PC-3 (cell line): ENCODE measurements around the gene ASB13. TPM values are rescaled to one million over a fixed set of nuclear protein-coding genes. Genes with fewer than 3 reads are reported as not detected.
A peak's percentile ranks its signal among the peaks of the same experiment; 100 is the strongest.

Experiments used
- ATAC-seq: fragments of 200-7000 bp; cut with Tn5 transposase; 2 replicates; pipeline ENCODE4 v1.9.1; 2020; ENCODE audit warnings: mild to moderate bottlenecking, moderate library complexity
- BruUV-seq: library from RNA; stranded (reverse); fragments of 400-500 nt; replicated peaks from 2 replicates; lab custom pipeline; 2021; lab: Mats Ljungman, UMichigan
- CTCF ChIA-PET: fragments of 300-600 bp; sonication (Branson Sonifier 250); formaldehyde crosslinking; loops from one replicate; lab custom pipeline; 2022; ENCODE audit warnings: antibody characterized with exemption; lab: Charles Lee
- POLR2A ChIA-PET: fragments of 300-600 bp; sonication (Branson Sonifier 250); formaldehyde crosslinking; loops from one replicate; lab custom pipeline; 2022; ENCODE audit warnings: antibody characterized with exemption; ENCODE audit not compliant: unreplicated experiment; lab: Charles Lee
- DNase-seq: peaks from one replicate; pipeline ENCODE4 v3.0.0-alpha.2; 2015
- H2AFZ ChIP-seq: fragments of 300-600 bp; sonication (generic); 2 replicates; pipeline ENCODE4 v1.6.0; 2016; ENCODE audit warnings: antibody characterized with exemption, low read length
- H3F3A ChIP-seq: fragments of 300-600 bp; sonication (generic); one replicate; pipeline ENCODE4 v1.6.0; 2017; ENCODE audit warnings: antibody characterized with exemption, low read length, control low read depth, mild to moderate bottlenecking; ENCODE audit not compliant: unreplicated experiment
- H3K27ac ChIP-seq: fragments of 300-600 bp; sonication (generic); 2 replicates; pipeline ENCODE4 v1.5.1; 2016; ENCODE audit warnings: mild to moderate bottlenecking, low read length
- H3K27me3 ChIP-seq: fragments of 300-600 bp; sonication (generic); 2 replicates; pipeline ENCODE4 v1.6.1; 2016; ENCODE audit warnings: low read length, mixed read lengths
- H3K36me3 ChIP-seq: fragments of 300-600 bp; sonication (generic); 2 replicates; pipeline ENCODE4 v1.6.1; 2016; ENCODE audit warnings: low read depth, mixed run types, low read length, mixed read lengths
- H3K4me1 ChIP-seq: fragments of 300-600 bp; sonication (generic); 2 replicates; pipeline ENCODE4 v1.5.1; 2016; ENCODE audit warnings: low read length; ENCODE audit not compliant: insufficient read depth
- H3K4me2 ChIP-seq: fragments of 300-600 bp; sonication (generic); 2 replicates; pipeline ENCODE4 v1.6.0; 2016; ENCODE audit warnings: low read length
- H3K4me3 ChIP-seq: fragments of 300-600 bp; sonication (generic); 2 replicates; pipeline ENCODE4 v1.5.1; 2016; ENCODE audit warnings: mild to moderate bottlenecking, low read length, mixed read lengths
- H3K79me2 ChIP-seq: fragments of 300-600 bp; sonication (generic); 2 replicates; pipeline ENCODE4 v1.6.1; 2017; ENCODE audit warnings: low read length, mixed read lengths
- H3K9ac ChIP-seq: fragments of 300-600 bp; sonication (generic); 2 replicates; pipeline ENCODE4 v1.6.0; 2016; ENCODE audit warnings: mild to moderate bottlenecking, low read length
- H3K9me2 ChIP-seq: fragments of 300-600 bp; sonication (generic); replicated peaks from 2 replicates; pipeline ENCODE4 v1.6.1; 2016; ENCODE audit warnings: mixed run types, low read length, mixed read lengths
- H3K9me3 ChIP-seq: fragments of 300-600 bp; sonication (generic); 2 replicates; pipeline ENCODE4 v1.6.1; 2016; ENCODE audit warnings: low read length, mixed read lengths
- H4K20me1 ChIP-seq: fragments of 300-600 bp; sonication (generic); 2 replicates; pipeline ENCODE4 v1.6.1; 2016; ENCODE audit warnings: low read length, mixed read lengths
- EZH2 ChIP-seq: fragments of 300-600 bp; sonication (generic); IDR thresholded peaks from one replicate; pipeline ENCODE4 v1.6.1; 2017; ENCODE audit warnings: antibody characterized with exemption, mild to moderate bottlenecking, low read length; ENCODE audit not compliant: unreplicated experiment
- EZH2phosphoT487 ChIP-seq: fragments of 300-600 bp; sonication (generic); IDR thresholded peaks from 2 replicates; pipeline ENCODE4 v1.6.1; 2018; ENCODE audit warnings: mild to moderate bottlenecking, antibody characterized with exemption, low read length, borderline replicate concordance
- intact Hi-C: fragments of 100-400 bp; cut with micrococcal nuclease; formaldehyde crosslinking; loops from 2 replicates; pipeline ENCODE4 v1.9.0; 2023
- total RNA-seq: library from RNA; depleted of rRNA; stranded (reverse); fragments of >200 nt; gene quantifications from 2 replicates; pipeline ENCODE4 v1.2.3, GENCODE V29; 2014; rRNA removed
- TF ChIP-seq, protein P1 (sequence below): fragments of 300-600 bp; sonication (generic); conservative IDR thresholded peaks from 2 replicates; pipeline ENCODE4 v1.5.1; 2017; ENCODE audit warnings: antibody characterized with exemption, low read depth, mild to moderate bottlenecking, low read length

ASB13 gene
- total RNA-seq, 1 experiment from 2014 or later, result 6.6 TPM

DNA sequence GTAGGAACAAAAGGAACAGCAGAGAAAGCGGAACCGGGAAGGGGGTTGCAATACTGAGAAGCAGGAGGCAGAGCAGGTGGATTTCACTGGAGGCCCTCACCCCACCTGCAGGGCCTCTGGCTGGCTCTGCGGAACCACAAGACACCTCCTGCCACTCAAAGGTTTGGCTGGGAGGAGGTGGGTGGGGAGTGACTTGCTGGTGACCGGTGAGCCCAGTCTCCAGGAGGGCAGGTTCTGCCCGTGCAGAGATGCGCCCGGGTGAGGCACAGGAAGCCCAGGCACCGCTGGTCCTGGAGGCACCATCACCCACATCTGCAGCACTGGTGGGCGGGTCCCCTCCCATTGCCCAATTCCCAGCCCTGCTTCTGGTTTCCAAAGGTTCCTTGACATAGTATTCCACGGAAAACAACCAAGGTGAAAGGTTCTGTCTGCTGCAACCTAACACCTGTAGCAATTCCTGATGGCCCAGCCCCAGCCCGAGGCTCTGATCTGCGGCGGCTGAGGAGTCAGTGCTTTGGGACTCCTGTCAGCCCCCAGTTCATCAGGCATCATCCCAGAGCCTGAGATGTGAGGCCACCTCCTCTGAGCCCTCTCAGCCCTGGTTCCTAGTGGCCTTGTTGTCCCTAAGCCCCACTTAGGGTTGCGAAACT is 77.3 kb downstream of the ASB13 start:
- ChIA-PET POLR2A (interaction anchor here (0.6 to 1.1 kb wide), 3 partner anchors 15 to 43 kb away, joined by 3 to 6 read pairs (median 5); no protein-coding TSS in a partner anchor), CTCF (no interaction called here)
- H3K4me3 ChIP-seq, result no peak overlapping the region

More for the DNA sequence above, 77.3 kb downstream of the ASB13 start:
- no peaks in the 10 kb centered on the region for H3K27me3 ChIP-seq
- peak overlapping the region; percentile 100 for H3K27ac ChIP-seq
- peak overlapping the region; percentile 88 for H3K9ac ChIP-seq
- intact Hi-C loops, result loop anchor here (5.0 kb wide), 1 partner anchor 33 kb away; no protein-coding TSS in a partner anchor
- DNase-seq, result peak; percentile 70
- TF ChIP-seq, protein P1, sequence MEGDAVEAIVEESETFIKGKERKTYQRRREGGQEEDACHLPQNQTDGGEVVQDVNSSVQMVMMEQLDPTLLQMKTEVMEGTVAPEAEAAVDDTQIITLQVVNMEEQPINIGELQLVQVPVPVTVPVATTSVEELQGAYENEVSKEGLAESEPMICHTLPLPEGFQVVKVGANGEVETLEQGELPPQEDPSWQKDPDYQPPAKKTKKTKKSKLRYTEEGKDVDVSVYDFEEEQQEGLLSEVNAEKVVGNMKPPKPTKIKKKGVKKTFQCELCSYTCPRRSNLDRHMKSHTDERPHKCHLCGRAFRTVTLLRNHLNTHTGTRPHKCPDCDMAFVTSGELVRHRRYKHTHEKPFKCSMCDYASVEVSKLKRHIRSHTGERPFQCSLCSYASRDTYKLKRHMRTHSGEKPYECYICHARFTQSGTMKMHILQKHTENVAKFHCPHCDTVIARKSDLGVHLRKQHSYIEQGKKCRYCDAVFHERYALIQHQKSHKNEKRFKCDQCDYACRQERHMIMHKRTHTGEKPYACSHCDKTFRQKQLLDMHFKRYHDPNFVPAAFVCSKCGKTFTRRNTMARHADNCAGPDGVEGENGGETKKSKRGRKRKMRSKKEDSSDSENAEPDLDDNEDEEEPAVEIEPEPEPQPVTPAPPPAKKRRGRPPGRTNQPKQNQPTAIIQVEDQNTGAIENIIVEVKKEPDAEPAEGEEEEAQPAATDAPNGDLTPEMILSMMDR, result no peak
- TF ChIP-seq EZH2phosphoT487, result no peak
- TF ChIP-seq EZH2, result no peak
- peak; percentile 18 for ATAC-seq
- no peaks in the 10 kb centered on the region for H4K20me1 ChIP-seq
- peaks cover 1% of the 10 kb centered on the region; the same call in 1 of the 2 replicates for H3K79me2 ChIP-seq
- H3F3A ChIP-seq, result no peaks in the 10 kb centered on the region
- H3K4me2 ChIP-seq, result peak overlapping the region; percentile 74
- H3K36me3 ChIP-seq, result no peaks in the 10 kb centered on the region
- no peak overlapping the region for H2AFZ ChIP-seq
- no peaks in the 10 kb centered on the region for H3K9me3 ChIP-seq
- H3K4me1 ChIP-seq, result peaks cover 51% of the 10 kb centered on the region
- BruUV-seq, result no TSS peak
- no peaks in the 10 kb centered on the region for H3K9me2 ChIP-seq

Other genes starting within 250 kb of the ASB13 start
- gene CALML5, start 167.0 kb downstream of the ASB13 start, total RNA-seq, result not detected in 2 replicates
- not detected in 2 replicates for gene CALML3, start 141.6 kb downstream of the ASB13 start, total RNA-seq
- gene TASOR2, start 18.2 kb upstream of the ASB13 start, total RNA-seq, result 47.3 and 52.9 TPM in 2 replicates
- 94.7 and 122 TPM in 2 replicates for gene GDI2, start 146.8 kb upstream of the ASB13 start, total RNA-seq
- 4.9 and 7.2 TPM in 2 replicates for gene ANKRD16, start 223.3 kb upstream of the ASB13 start, total RNA-seq
- gene FBH1, start 223.6 kb upstream of the ASB13 start, total RNA-seq, result 22.0 and 33.2 TPM in 2 replicates